A549 (cell line): ENCODE results near the gene RPTOR. TPM values are rescaled to one million over a fixed set of nuclear protein-coding genes. Genes with fewer than 3 reads are reported as not detected.
"Not testable (repeated sequence)": the region's sequence is repeated elsewhere in the genome, so short reads cannot be mapped to it uniquely, and the experiment has no call there.

Experiments
- ATAC-seq, 2 experiments: fragments of 200-7000 bp in 1 of 2; fragments of >200 bp in 1 of 2; cut with Nextera tagmentation in 1 of 2; cut with Tn5 transposase in 1 of 2; 3 replicates each; pipeline versions ENCODE4 v1.8.0 to v1.9.1; 2018 to 2020; ENCODE audit warnings: mild to moderate bottlenecking in 1 of 2, moderate library complexity in 1 of 2
- CTCF ChIA-PET: fragments of 300-600 bp; sonication (Branson Sonifier 250); formaldehyde crosslinking; extraction: SDS; loops from one replicate; lab custom pipeline; 2021; ENCODE audit warnings: antibody characterized with exemption, inconsistent platforms; lab: Yijun Ruan, JAX
- POLR2A ChIA-PET: fragments of 350-600 bp; formaldehyde crosslinking; extraction: SDS; loops from one replicate; lab custom pipeline; 2021; ENCODE audit warnings: antibody characterized with exemption, inconsistent platforms; lab: Yijun Ruan, JAX
- DNase-seq, 2 experiments: peaks; one replicate each; pipeline versions ENCODE4 v3.0.0 to v3.0.0-alpha.2; 2011 to 2016; ENCODE audit warnings: low read depth in 1 of 2, low spot score in 1 of 2
- FAIRE-seq: peaks from 2 replicates; lab custom pipeline; 2011; peaks lifted over from hg19 to GRCh38; lab: Jason Lieb, UNC
- H3K27ac ChIP-seq, 2 experiments: fragments of >200 bp; sonication (Bioruptor Twin); formaldehyde crosslinking; 3 replicates each; pipeline ENCODE4 v1.5.1; 2016 to 2017
- H3K4me1 ChIP-seq: fragments of >200 bp; sonication (Bioruptor Twin); formaldehyde crosslinking; 3 replicates; pipeline ENCODE4 v1.6.1; 2016
- H3K4me2 ChIP-seq: fragments of >200 bp; sonication (Bioruptor Twin); formaldehyde crosslinking; 3 replicates; pipeline ENCODE4 v1.6.1; 2016
- H3K4me3 ChIP-seq: fragments of >200 bp; sonication (Bioruptor Twin); formaldehyde crosslinking; 3 replicates; pipeline ENCODE4 v1.5.1; 2016
- H3K9me3 ChIP-seq: fragments of >200 bp; sonication (Bioruptor Twin); formaldehyde crosslinking; 3 replicates; pipeline ENCODE4 v1.6.1; 2016
- CBX2 ChIP-seq: fragments of 200-600 bp; sonication (generic); IDR thresholded peaks from 2 replicates; pipeline ENCODE4 v1.6.1; 2016; ENCODE audit warnings: low read depth, mild to moderate bottlenecking, borderline replicate concordance
- CBX8 ChIP-seq: fragments of 200-600 bp; sonication (generic); IDR thresholded peaks from 2 replicates; pipeline ENCODE4 v1.6.1; 2016
- EHF ChIP-seq: fragments of 250-450 bp; sonication (Bioruptor Pico); IDR thresholded peaks from 2 replicates; pipeline ENCODE4 v1.5.0; 2020; ENCODE audit warnings: mild to moderate bottlenecking
- ESRRA ChIP-seq: fragments of 150-350 bp; IDR thresholded peaks from 2 replicates; pipeline ENCODE4 v1.6.1; 2014; ENCODE audit warnings: mild to moderate bottlenecking, low read length, borderline replicate concordance
- FOSB ChIP-seq: fragments of 250-450 bp; sonication (Bioruptor Pico); IDR thresholded peaks from 2 replicates; pipeline ENCODE4 v1.5.0; 2020; ENCODE audit warnings: mild to moderate bottlenecking, moderate library complexity
- FOSL2 ChIP-seq, 2 experiments: fragments of 450-650 bp in 1 of 2; fragments of >200 bp in 1 of 2; sonication (Bioruptor Twin) in 1 of 2; formaldehyde crosslinking; IDR thresholded peaks; 2 replicates each; pipeline versions ENCODE4 v1.5.0 to v1.6.1; 2016 to 2020; ENCODE audit warnings: mild to moderate bottlenecking in 1 of 2, moderate library complexity in 1 of 2
- GATA3 ChIP-seq: IDR thresholded peaks from 2 replicates; pipeline ENCODE4 v1.6.1; 2012; ENCODE audit warnings: borderline replicate concordance
- HMGXB4 ChIP-seq: fragments of 250-450 bp; sonication (Bioruptor Pico); IDR thresholded peaks from 2 replicates; pipeline ENCODE4 v1.5.0; 2021; ENCODE audit warnings: mild to moderate bottlenecking, moderate library complexity, borderline replicate concordance
- JUNB ChIP-seq: fragments of >200 bp; sonication (Bioruptor Twin); formaldehyde crosslinking; IDR thresholded peaks from 2 replicates; pipeline ENCODE4 v1.6.1; 2016
- NPAS2 ChIP-seq: fragments of 250-450 bp; sonication (Bioruptor Pico); IDR thresholded peaks from 2 replicates; pipeline ENCODE4 v1.8.0; 2022; ENCODE audit warnings: mild to moderate bottlenecking, moderate library complexity, borderline replicate concordance
- NR3C1 ChIP-seq: fragments of >200 bp; sonication (Bioruptor Twin); formaldehyde crosslinking; IDR thresholded peaks from 3 replicates; pipeline ENCODE4 v1.6.1; 2017
- RARB ChIP-seq: fragments of 250-450 bp; sonication (Bioruptor Pico); IDR thresholded peaks from 2 replicates; pipeline ENCODE4 v1.8.0; 2021; ENCODE audit warnings: mild to moderate bottlenecking, moderate library complexity
- RNF2 ChIP-seq: fragments of 200-600 bp; sonication (generic); IDR thresholded peaks from 2 replicates; pipeline ENCODE4 v1.6.1; 2016; ENCODE audit warnings: low read depth, mild to moderate bottlenecking, antibody characterized with exemption, moderate library complexity, borderline replicate concordance
- TP53 ChIP-seq: fragments of 250-450 bp; sonication (Bioruptor Pico); IDR thresholded peaks from 2 replicates; pipeline ENCODE4 v1.5.0; 2021; ENCODE audit warnings: mild to moderate bottlenecking, moderate library complexity
- ZC3H11A ChIP-seq: fragments of 450-650 bp; IDR thresholded peaks from 2 replicates; pipeline ENCODE4 v1.6.1; 2014; ENCODE audit warnings: antibody characterized with exemption, mild to moderate bottlenecking
- ZSCAN20 ChIP-seq: fragments of 250-450 bp; sonication (Bioruptor Pico); IDR thresholded peaks from 2 replicates; pipeline ENCODE4 v1.8.0; 2022; ENCODE audit warnings: mild to moderate bottlenecking, moderate library complexity
- WGBS: methylation state at CpG from one replicate; pipeline ENCODE4 v1.1.6; 2017; ENCODE audit errors: missing lambda C conversion rate; 5-methylcytosine and 5-hydroxymethylcytosine counted together
- polyA plus RNA-seq, 4 experiments: library from polyadenylated mRNA; depleted of rRNA in 3 of 4; stranded (reverse); fragments of >200 nt; fragmentation: RNase III in 1 of 4; extraction: RNeasy Plus Mini Kit Qiagen cat#74134 plus additional on column Dnase treatment in 1 of 4; gene quantifications; 2 replicates in 3 of 4; 3 replicates in 1 of 4; pipeline ENCODE4 v1.2.3, GENCODE V29; 2011 to 2017
- TF ChIP-seq, protein P1 (sequence below): fragments of >200 bp; sonication (Bioruptor Twin); formaldehyde crosslinking; IDR thresholded peaks from 3 replicates; pipeline ENCODE4 v1.6.1; 2016
- TF ChIP-seq, protein P2 (sequence below): IDR thresholded peaks from 2 replicates; pipeline ENCODE4 v1.6.1; 2012
- TF ChIP-seq, protein P3 (sequence below): fragments of 150-350 bp; IDR thresholded peaks from 2 replicates; pipeline ENCODE4 v1.6.1; 2014; ENCODE audit warnings: low read depth, mild to moderate bottlenecking, low read length

Gene RPTOR
- polyA plus RNA-seq, 2 of the 4 experiments (the other 2 are of a cell fraction): 10.8 to 27.1 TPM

DNA sequence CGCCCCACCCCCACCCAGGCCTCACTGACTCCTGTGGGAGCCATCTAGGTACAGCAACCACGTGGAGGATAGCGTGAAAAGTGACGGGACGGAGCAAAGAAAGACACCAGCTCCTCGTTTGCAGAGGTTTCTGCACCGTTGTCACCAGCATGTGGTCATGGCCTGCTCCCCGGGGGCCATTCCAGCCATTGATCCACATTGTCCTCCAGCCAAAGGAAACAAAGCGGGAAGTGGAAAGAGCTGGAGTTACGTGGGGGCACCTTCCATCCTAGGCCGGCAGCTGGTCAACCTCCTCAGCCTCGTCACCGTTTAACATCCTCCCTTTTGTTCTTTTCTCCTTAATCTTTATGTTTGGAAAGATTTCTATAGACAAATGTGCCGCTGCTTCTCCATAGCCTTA, 153.7 kb downstream of the RPTOR start (continued):
- TF ChIP-seq GATA3: no peak
- TF ChIP-seq, protein P1, sequence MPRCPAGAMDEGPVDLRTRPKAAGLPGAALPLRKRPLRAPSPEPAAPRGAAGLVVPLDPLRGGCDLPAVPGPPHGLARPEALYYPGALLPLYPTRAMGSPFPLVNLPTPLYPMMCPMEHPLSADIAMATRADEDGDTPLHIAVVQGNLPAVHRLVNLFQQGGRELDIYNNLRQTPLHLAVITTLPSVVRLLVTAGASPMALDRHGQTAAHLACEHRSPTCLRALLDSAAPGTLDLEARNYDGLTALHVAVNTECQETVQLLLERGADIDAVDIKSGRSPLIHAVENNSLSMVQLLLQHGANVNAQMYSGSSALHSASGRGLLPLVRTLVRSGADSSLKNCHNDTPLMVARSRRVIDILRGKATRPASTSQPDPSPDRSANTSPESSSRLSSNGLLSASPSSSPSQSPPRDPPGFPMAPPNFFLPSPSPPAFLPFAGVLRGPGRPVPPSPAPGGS: no peak
- TF ChIP-seq ZC3H11A: no peak
- TF ChIP-seq RNF2: no peak
- no peak for TF ChIP-seq NPAS2 (CRISPR knock-in tag)
- no peak for TF ChIP-seq FOSL2 (IDR thresholded peaks at IDR 0.05)
- no peak for TF ChIP-seq FOSL2 (CRISPR knock-in tag; IDR thresholded peaks at IDR 0.05)

GRCh38 chr17:80699205-80699604, 154.6 kb downstream of the RPTOR start:
- H3K4me3 ChIP-seq, H3K9me3 ChIP-seq, POLR2A ChIA-PET, DNase-seq, H3K27ac ChIP-seq, ATAC-seq, FAIRE-seq, H3K4me2 ChIP-seq: not testable (repeated sequence)
- CTCF ChIA-PET: interaction anchor here (1.8 kb wide), 1 partner anchor 124 kb away, joined by 5 read pairs; no protein-coding TSS in a partner anchor
- 100% methylated on average over 3 of the region's 3 CpGs for WGBS
- H3K4me1 ChIP-seq: peaks cover 18% of the 10 kb centered on the region

DNA sequence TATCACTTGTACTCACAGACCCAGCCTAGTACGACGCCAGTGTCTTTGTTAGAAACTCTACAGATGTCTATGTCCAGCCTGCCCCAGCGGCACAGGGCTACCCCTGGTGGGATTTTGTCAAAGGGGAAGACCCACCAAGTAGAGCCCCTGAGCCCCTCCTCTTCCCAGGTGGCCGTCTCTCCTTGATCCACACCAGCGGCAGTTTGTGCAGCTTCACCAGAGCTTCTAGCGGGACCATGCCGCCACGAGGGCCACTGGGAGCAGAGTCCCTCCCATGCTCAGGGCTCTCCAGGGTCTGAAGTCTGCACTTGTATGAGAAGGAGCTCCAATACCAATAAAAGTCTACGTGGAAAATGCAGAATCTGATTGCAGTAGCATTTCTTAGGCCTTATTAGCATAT, 157.1 kb downstream of the RPTOR start:
- TF ChIP-seq FOSB (CRISPR knock-in tag) (no peak), JUNB (no peak), HMGXB4 (no peak), ZSCAN20 (CRISPR knock-in tag) (no peak), CBX8 (no peak), TP53 (CRISPR knock-in tag) (no peak), NPAS2 (CRISPR knock-in tag) (no peak), EHF (CRISPR knock-in tag) (no peak), RARB (no peak), RNF2 (no peak), NR3C1 (no peak), CBX2 (no peak), ESRRA (no peak)
- TF ChIP-seq, protein P2, sequence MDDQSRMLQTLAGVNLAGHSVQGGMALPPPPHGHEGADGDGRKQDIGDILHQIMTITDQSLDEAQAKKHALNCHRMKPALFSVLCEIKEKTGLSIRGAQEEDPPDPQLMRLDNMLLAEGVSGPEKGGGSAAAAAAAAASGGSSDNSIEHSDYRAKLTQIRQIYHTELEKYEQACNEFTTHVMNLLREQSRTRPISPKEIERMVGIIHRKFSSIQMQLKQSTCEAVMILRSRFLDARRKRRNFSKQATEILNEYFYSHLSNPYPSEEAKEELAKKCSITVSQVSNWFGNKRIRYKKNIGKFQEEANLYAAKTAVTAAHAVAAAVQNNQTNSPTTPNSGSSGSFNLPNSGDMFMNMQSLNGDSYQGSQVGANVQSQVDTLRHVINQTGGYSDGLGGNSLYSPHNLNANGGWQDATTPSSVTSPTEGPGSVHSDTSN: no peak
- TF ChIP-seq, protein P3, sequence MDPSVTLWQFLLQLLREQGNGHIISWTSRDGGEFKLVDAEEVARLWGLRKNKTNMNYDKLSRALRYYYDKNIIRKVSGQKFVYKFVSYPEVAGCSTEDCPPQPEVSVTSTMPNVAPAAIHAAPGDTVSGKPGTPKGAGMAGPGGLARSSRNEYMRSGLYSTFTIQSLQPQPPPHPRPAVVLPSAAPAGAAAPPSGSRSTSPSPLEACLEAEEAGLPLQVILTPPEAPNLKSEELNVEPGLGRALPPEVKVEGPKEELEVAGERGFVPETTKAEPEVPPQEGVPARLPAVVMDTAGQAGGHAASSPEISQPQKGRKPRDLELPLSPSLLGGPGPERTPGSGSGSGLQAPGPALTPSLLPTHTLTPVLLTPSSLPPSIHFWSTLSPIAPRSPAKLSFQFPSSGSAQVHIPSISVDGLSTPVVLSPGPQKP: no peak
- ChIA-PET POLR2A (no interaction called here), CTCF (interaction anchor here (1.1 to 1.4 kb wide), 2 partner anchors 13 to 16 kb away, joined by 3 to 4 read pairs; no protein-coding TSS in a partner anchor)
- WGBS: 95% methylated on average over 9 of the region's 9 CpGs
- no peak overlapping the region for H3K4me3 ChIP-seq
- H3K27ac ChIP-seq: no peak overlapping the region
- ATAC-seq (no peak), FAIRE-seq (no peak), DNase-seq (no peak)
- H3K9me3 ChIP-seq: no peaks in the 10 kb centered on the region; the same call in 2 of the 3 replicates
- no peak overlapping the region for H3K4me2 ChIP-seq
- peaks cover 26% of the 10 kb centered on the region for H3K4me1 ChIP-seq
